Diencephalon (tissue), 1 donor: ENCODE data around the gene POM121L12. TPM values are rescaled to one million over a fixed set of nuclear protein-coding genes. Genes with fewer than 3 reads are reported as not detected.

Experiments used
- total RNA-seq: library from RNA; depleted of rRNA; stranded (reverse); fragments of >200 nt; gene quantifications from one replicate; pipeline ENCODE4 v1.2.3, GENCODE V29; 2014

Gene POM121L12
- not detected for total RNA-seq

GRCh38 chr7:53035499-53036412 lies at the start of gene POM121L12:
Gene POM121L12 (plus strand): TSS chr7:53035633. CDS start chr7:53035672, 39 bp downstream.

